Neural progenitor cell (in vitro differentiated cells): Measurements from ENCODE around the gene IL1RAPL1. TPM values are rescaled to one million over a fixed set of nuclear protein-coding genes. Genes with fewer than 3 reads are reported as not detected.

Experiments
- DNase-seq: peaks from one replicate; pipeline ENCODE4 v3.0.0-alpha.2; 2016; ENCODE audit warnings: low spot score
- H2AFZ ChIP-seq: fragments of 200-600 bp; sonication (generic); replicated peaks from 2 replicates; pipeline ENCODE4 v1.6.1; 2016; ENCODE audit warnings: antibody characterized with exemption
- H3F3A ChIP-seq: fragments of 200-600 bp; sonication (generic); 2 replicates; pipeline ENCODE4 v1.6.1; 2016; ENCODE audit warnings: antibody characterized with exemption, low read depth
- H3K27ac ChIP-seq: fragments of 200-600 bp; sonication (generic); 2 replicates; pipeline ENCODE4 v1.5.1; 2016; ENCODE audit warnings: mild to moderate bottlenecking
- H3K27me3 ChIP-seq: fragments of 200-600 bp; sonication (generic); 2 replicates; pipeline ENCODE4 v1.6.1; 2016; ENCODE audit warnings: mild to moderate bottlenecking, moderate library complexity
- H3K36me3 ChIP-seq: fragments of 200-600 bp; sonication (generic); 2 replicates; pipeline ENCODE4 v1.5.1; 2016
- H3K4me1 ChIP-seq: fragments of 200-600 bp; sonication (generic); 2 replicates; pipeline ENCODE4 v1.6.1; 2016; ENCODE audit warnings: mixed run types
- H3K4me2 ChIP-seq: fragments of 200-600 bp; sonication (generic); 2 replicates; pipeline ENCODE4 v1.6.1; 2016
- H3K4me3 ChIP-seq: fragments of 200-600 bp; sonication (generic); 2 replicates; pipeline ENCODE4 v1.5.1; 2016
- H3K79me2 ChIP-seq: fragments of 200-600 bp; sonication (generic); 2 replicates; pipeline ENCODE4 v1.6.1; 2016; ENCODE audit warnings: low read depth
- H3K9ac ChIP-seq: fragments of 200-600 bp; sonication (generic); 2 replicates; pipeline ENCODE4 v1.6.1; 2016
- H3K9me3 ChIP-seq: fragments of 200-600 bp; sonication (generic); 2 replicates; pipeline ENCODE4 v1.5.1; 2016; ENCODE audit warnings: low read depth
- H4K20me1 ChIP-seq: fragments of 200-600 bp; sonication (generic); 2 replicates; pipeline ENCODE4 v1.6.1; 2016; ENCODE audit warnings: low read depth
- H3K27ac Mint-ChIP-seq: 3 replicates; pipeline ENCODE4 v1.8.0; 2021; ENCODE audit warnings: mixed read lengths
- H3K27me3 Mint-ChIP-seq: 2 replicates; pipeline ENCODE4 v1.8.0; 2022; ENCODE audit warnings: low read depth, mild to moderate bottlenecking, inconsistent platforms, moderate library complexity, mixed read lengths; ENCODE audit not compliant: insufficient read depth
- H3K36me3 Mint-ChIP-seq: 3 replicates; pipeline ENCODE4 v1.8.0; 2021; ENCODE audit warnings: mixed read lengths
- H3K4me1 Mint-ChIP-seq: 3 replicates; pipeline ENCODE4 v1.8.0; 2021; ENCODE audit warnings: mixed read lengths
- H3K4me3 Mint-ChIP-seq: 3 replicates; pipeline ENCODE4 v1.8.0; 2021; ENCODE audit warnings: mild to moderate bottlenecking, moderate library complexity, mixed read lengths
- H3K9me3 Mint-ChIP-seq: 3 replicates; pipeline ENCODE4 v1.8.0; 2020; ENCODE audit warnings: mixed read lengths
- EZH2 ChIP-seq: fragments of 200-600 bp; sonication (generic); IDR thresholded peaks from 2 replicates; pipeline ENCODE4 v1.6.1; 2017; ENCODE audit warnings: antibody characterized with exemption, mild to moderate bottlenecking, moderate library complexity
- EZH2phosphoT487 ChIP-seq: fragments of 200-600 bp; sonication (generic); IDR thresholded peaks from 2 replicates; pipeline ENCODE4 v1.6.1; 2017; ENCODE audit warnings: antibody characterized with exemption
- total RNA-seq: library from RNA; depleted of rRNA; stranded (reverse); fragments of >200 nt; gene quantifications from 2 replicates; pipeline ENCODE4 v1.2.3, GENCODE V29; 2015; ENCODE audit warnings: low replicate concordance
- TF ChIP-seq, protein P1 (sequence below): fragments of 200-600 bp; sonication (generic); IDR thresholded peaks from 2 replicates; pipeline ENCODE4 v1.5.1; 2017; ENCODE audit warnings: antibody characterized with exemption, mild to moderate bottlenecking

The IL1RAPL1 gene
- total RNA-seq, 1 donor from 2014 or later = 13.4 TPM

GRCh38 chrX:29617725-29618124 is 1030.5 kb downstream of the IL1RAPL1 start:
- Mint-ChIP-seq H3K9me3 (no peaks in the 10 kb centered on the region), H3K4me3 (no peak overlapping the region), H3K36me3 (no peaks in the 10 kb centered on the region)

GRCh38 chrX:29627833-29628232 is 1040.6 kb downstream of the IL1RAPL1 start:
- H3K27ac ChIP-seq = no peak overlapping the region
- Mint-ChIP-seq H3K4me3 (no peak overlapping the region), H3K27me3 (no peaks in the 10 kb centered on the region), H3K36me3 (no peaks in the 10 kb centered on the region), H3K4me1 (no peaks in the 10 kb centered on the region), H3K9me3 (no peaks in the 10 kb centered on the region), H3K27ac (no peak overlapping the region)
- no peaks in the 10 kb centered on the region for H3K4me1 ChIP-seq
- TF ChIP-seq EZH2 (no peak), EZH2phosphoT487 (no peak)
- TF ChIP-seq, protein P1, sequence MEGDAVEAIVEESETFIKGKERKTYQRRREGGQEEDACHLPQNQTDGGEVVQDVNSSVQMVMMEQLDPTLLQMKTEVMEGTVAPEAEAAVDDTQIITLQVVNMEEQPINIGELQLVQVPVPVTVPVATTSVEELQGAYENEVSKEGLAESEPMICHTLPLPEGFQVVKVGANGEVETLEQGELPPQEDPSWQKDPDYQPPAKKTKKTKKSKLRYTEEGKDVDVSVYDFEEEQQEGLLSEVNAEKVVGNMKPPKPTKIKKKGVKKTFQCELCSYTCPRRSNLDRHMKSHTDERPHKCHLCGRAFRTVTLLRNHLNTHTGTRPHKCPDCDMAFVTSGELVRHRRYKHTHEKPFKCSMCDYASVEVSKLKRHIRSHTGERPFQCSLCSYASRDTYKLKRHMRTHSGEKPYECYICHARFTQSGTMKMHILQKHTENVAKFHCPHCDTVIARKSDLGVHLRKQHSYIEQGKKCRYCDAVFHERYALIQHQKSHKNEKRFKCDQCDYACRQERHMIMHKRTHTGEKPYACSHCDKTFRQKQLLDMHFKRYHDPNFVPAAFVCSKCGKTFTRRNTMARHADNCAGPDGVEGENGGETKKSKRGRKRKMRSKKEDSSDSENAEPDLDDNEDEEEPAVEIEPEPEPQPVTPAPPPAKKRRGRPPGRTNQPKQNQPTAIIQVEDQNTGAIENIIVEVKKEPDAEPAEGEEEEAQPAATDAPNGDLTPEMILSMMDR = no peak
- no peaks in the 10 kb centered on the region for H3K36me3 ChIP-seq
- no peak overlapping the region for H2AFZ ChIP-seq
- no peak overlapping the region for H3K9ac ChIP-seq
- no peaks in the 10 kb centered on the region for H3K79me2 ChIP-seq
- H3K4me3 ChIP-seq = no peak overlapping the region
- no peaks in the 10 kb centered on the region for H3F3A ChIP-seq
- H3K4me2 ChIP-seq = no peak overlapping the region
- no peaks in the 10 kb centered on the region for H3K9me3 ChIP-seq
- no peaks in the 10 kb centered on the region for H4K20me1 ChIP-seq
- H3K27me3 ChIP-seq = no peaks in the 10 kb centered on the region
- no peak for DNase-seq

More at GRCh38 chrX:29617725-29618124, 1030.5 kb downstream of the IL1RAPL1 start:
- H3F3A ChIP-seq = no peaks in the 10 kb centered on the region
- H3K4me2 ChIP-seq = no peak overlapping the region
- no peaks in the 10 kb centered on the region for H3K4me1 Mint-ChIP-seq
- peaks cover 5% of the 10 kb centered on the region for H3K9me3 ChIP-seq
- no peak overlapping the region for H3K9ac ChIP-seq
- no peaks in the 10 kb centered on the region for H4K20me1 ChIP-seq
- no peak overlapping the region for H2AFZ ChIP-seq
- H3K79me2 ChIP-seq = no peaks in the 10 kb centered on the region
- H3K27ac Mint-ChIP-seq = no peak overlapping the region
- no peaks in the 10 kb centered on the region for H3K36me3 ChIP-seq
- H3K4me1 ChIP-seq = no peaks in the 10 kb centered on the region
- no peak overlapping the region for H3K4me3 ChIP-seq
- TF ChIP-seq, protein P1 = peak; percentile 28
- TF ChIP-seq EZH2phosphoT487 = no peak
- H3K27me3 ChIP-seq = no peaks in the 10 kb centered on the region
- no peak overlapping the region for H3K27ac ChIP-seq
- DNase-seq = peak; percentile 12
- H3K27me3 Mint-ChIP-seq = peaks cover 2% of the 10 kb centered on the region

DNA sequence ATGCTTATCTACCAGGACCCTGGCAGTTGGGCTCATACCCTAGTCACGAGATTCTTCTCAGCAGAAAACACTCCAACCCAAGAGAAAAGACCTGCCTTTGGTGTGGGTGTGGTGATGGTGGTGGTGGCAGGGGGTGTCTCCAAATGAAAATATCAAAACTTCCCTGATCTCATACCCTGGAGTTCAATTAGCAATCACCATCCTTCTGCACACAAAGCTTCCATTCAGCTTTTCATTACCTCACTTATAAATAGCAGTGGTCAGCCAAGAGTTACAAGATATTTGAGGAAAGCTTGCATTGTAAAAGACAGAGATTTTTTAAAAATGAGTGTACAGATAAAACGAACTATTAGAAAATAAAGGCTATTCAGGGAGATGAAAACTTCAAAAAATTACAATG is 1047.3 kb downstream of the IL1RAPL1 start:
- no peaks in the 10 kb centered on the region for H3K4me1 ChIP-seq
- no peak for DNase-seq
- no peak overlapping the region for H3K27ac ChIP-seq
- no peak for TF ChIP-seq EZH2
- no peaks in the 10 kb centered on the region for H3K27me3 Mint-ChIP-seq
- H2AFZ ChIP-seq = no peak overlapping the region
- H3K79me2 ChIP-seq = no peaks in the 10 kb centered on the region
- no peak overlapping the region for H3K4me2 ChIP-seq
- H3K9me3 ChIP-seq = no peaks in the 10 kb centered on the region
- no peaks in the 10 kb centered on the region for H3K4me1 Mint-ChIP-seq
- H3F3A ChIP-seq = no peaks in the 10 kb centered on the region
- no peaks in the 10 kb centered on the region for H4K20me1 ChIP-seq
- no peak overlapping the region for H3K27ac Mint-ChIP-seq
- H3K4me3 Mint-ChIP-seq = no peak overlapping the region
- H3K27me3 ChIP-seq = no peaks in the 10 kb centered on the region
- H3K36me3 Mint-ChIP-seq = no peaks in the 10 kb centered on the region
- H3K9ac ChIP-seq = no peak overlapping the region
- no peak overlapping the region for H3K4me3 ChIP-seq
- H3K36me3 ChIP-seq = no peaks in the 10 kb centered on the region
- no peaks in the 10 kb centered on the region for H3K9me3 Mint-ChIP-seq

- no peak for DNase-seq
- H3K27me3 Mint-ChIP-seq = no peaks in the 10 kb centered on the region
- H2AFZ ChIP-seq = no peak overlapping the region
- H3K27me3 ChIP-seq = no peaks in the 10 kb centered on the region
- H3K27ac Mint-ChIP-seq = no peak overlapping the region
- no peaks in the 10 kb centered on the region for H3K36me3 ChIP-seq
- no peak overlapping the region for H3K4me3 ChIP-seq
- no peaks in the 10 kb centered on the region for H3K4me1 Mint-ChIP-seq
- H3K79me2 ChIP-seq = no peaks in the 10 kb centered on the region
- H3K9me3 ChIP-seq = no peaks in the 10 kb centered on the region
- H3K9ac ChIP-seq = no peak overlapping the region
- no peaks in the 10 kb centered on the region for H3K9me3 Mint-ChIP-seq
- H3K36me3 Mint-ChIP-seq = no peaks in the 10 kb centered on the region
- H3K4me1 ChIP-seq = no peaks in the 10 kb centered on the region
- H3K27ac ChIP-seq = no peak overlapping the region
- TF ChIP-seq EZH2phosphoT487 = no peak
- TF ChIP-seq, protein P1 = no peak
- no peak for TF ChIP-seq EZH2
- H3F3A ChIP-seq = no peaks in the 10 kb centered on the region
- no peak overlapping the region for H3K4me2 ChIP-seq
- no peak overlapping the region for H3K4me3 Mint-ChIP-seq
- H4K20me1 ChIP-seq = no peaks in the 10 kb centered on the region
Observed at GRCh38 chrX:29636331-29636730, 1049.1 kb downstream of the IL1RAPL1 start.
